Measurements from ENCODE around the gene TMEM51. TPM values are rescaled to one million over a fixed set of nuclear protein-coding genes. Genes with fewer than 3 reads are reported as not detected.

The TMEM51 gene
- total and polyA plus RNA-seq, 2 of the 4 experiments (the other 2 are of a cell fraction) = 2.7 to 10.2 TPM

GRCh38 chr1:15129944-15130343 is 23.6 kb upstream of the TMEM51 start:
- POLR2A ChIA-PET (ENCODE audit: unreplicated experiment) = no interaction called here
- H2BK15ac ChIP-seq (ENCODE audit: low read depth, low read length) = no peak overlapping the region

More at GRCh38 chr1:15129944-15130343, 23.6 kb upstream of the TMEM51 start:
- H3K79me1 ChIP-seq (ENCODE audit: low read depth in 1 of 2, low read length in 2 of 2) = no peaks in the 10 kb centered on the region
- no peaks in the 10 kb centered on the region; the same call in 1 of the 2 replicates for H4K20me1 ChIP-seq (ENCODE audit: insufficient read depth, low read length)
- no peak overlapping the region for H3K4me2 ChIP-seq (ENCODE audit: low read depth, low read length)
- H3K4me3 ChIP-seq (ENCODE audit: insufficient read depth, low read depth, low read length) = no peak overlapping the region
- dilution Hi-C loops (cut with HindIII; ENCODE audit: low sequenced_read_pairs, unreplicated experiment) = no loop called here
- H3K56ac ChIP-seq (ENCODE audit: extremely low read depth, insufficient read depth, low read length) = no peak overlapping the region
- no peaks in the 10 kb centered on the region for H3K4me1 ChIP-seq (ENCODE audit: control insufficient read depth, insufficient read depth, low read length)
- ATAC-seq (ENCODE audit: low read depth) (no peak), DNase-seq (no peak)
- peaks cover 24% of the 10 kb centered on the region for H3K27me3 ChIP-seq (ENCODE audit: control insufficient read depth, insufficient read depth, low read length)
- H4K91ac ChIP-seq (ENCODE audit: insufficient read depth, low read depth, low read length) = no peak overlapping the region
- no peak overlapping the region for H2AK9ac ChIP-seq (replicated peaks; ENCODE audit: low read depth, low read length, poor library complexity)
- H4K5ac ChIP-seq (ENCODE audit: low read depth, low read length) = no peak overlapping the region
- H3K23ac ChIP-seq (ENCODE audit: low read depth, low read length) = no peak overlapping the region
- H3K9me3 ChIP-seq (ENCODE audit: control insufficient read depth, insufficient read depth, low read length) = peaks cover 5% of the 10 kb centered on the region
- WGBS, 2 experiments (ENCODE audit: extremely low coverage in 2 of 2, insufficient read length in 1 of 2) = 67% methylated on average over 3 of the region's 4 CpGs; no CpG with 5 or more reads in 1 of the 2 experiments
- in situ Hi-C loops (cut with MboI; ENCODE audit: low sequenced_read_pairs) = no loop called here
- no peak overlapping the region for H3K9ac ChIP-seq (ENCODE audit: low read depth, low read length)
- H3K27ac ChIP-seq (ENCODE audit: insufficient read depth, low read length) = no peak overlapping the region
- no peak overlapping the region for H2BK120ac ChIP-seq (ENCODE audit: low read depth, low read length)
- no peak overlapping the region for H3K18ac ChIP-seq (ENCODE audit: low read depth, low read length)
- TF ChIP-seq RFX5 (IDR thresholded peaks at IDR 0.05; ENCODE audit: low read depth, low read length) = no peak
- no peak overlapping the region for H2BK5ac ChIP-seq (ENCODE audit: low read depth, low read length, poor library complexity, severe bottlenecking)
- H2BK20ac ChIP-seq (ENCODE audit: low read depth, low read length) = no peak overlapping the region
- intact Hi-C loops (cut with micrococcal nuclease) = no loop called here
- CTCF ChIA-PET = interaction anchor here (1.9 kb wide), 1 partner anchor 175 kb away, joined by 5 read pairs; no protein-coding TSS in a partner anchor
- no peaks in the 10 kb centered on the region for H3K9me1 ChIP-seq (ENCODE audit: insufficient read depth, low read length)
- no peak overlapping the region for H2AK5ac ChIP-seq (ENCODE audit: low read depth, low read length)
- H3K36me3 ChIP-seq (ENCODE audit: control insufficient read depth, insufficient read depth, low read length) = no peaks in the 10 kb centered on the region
- H3K4ac ChIP-seq (ENCODE audit: low read depth, low read length) = no peak overlapping the region
- BruUV-seq (replicated peaks) = no TSS peak
- no peak overlapping the region for H2AFZ ChIP-seq (replicated peaks; ENCODE audit: low read length, poor library complexity)
- H4K8ac ChIP-seq (ENCODE audit: low read depth in 2 of 2, low read length in 2 of 2) = no peak overlapping the region
- no peak overlapping the region for H3K14ac ChIP-seq (replicated peaks; ENCODE audit: low read depth, low read length)

All from IMR-90 (cell line).